ENCODE data around the gene MAMSTR. TPM values are rescaled to one million over a fixed set of nuclear protein-coding genes. Genes with fewer than 3 reads are reported as not detected.

MAMSTR gene
- total and polyA plus RNA-seq, 9 of the 15 experiments (the other 6 are each of a cell fraction or from before 2014, with no cell fraction given): 0.08 to 1.00 (median 0.40) TPM; not detected in 1

DNA sequence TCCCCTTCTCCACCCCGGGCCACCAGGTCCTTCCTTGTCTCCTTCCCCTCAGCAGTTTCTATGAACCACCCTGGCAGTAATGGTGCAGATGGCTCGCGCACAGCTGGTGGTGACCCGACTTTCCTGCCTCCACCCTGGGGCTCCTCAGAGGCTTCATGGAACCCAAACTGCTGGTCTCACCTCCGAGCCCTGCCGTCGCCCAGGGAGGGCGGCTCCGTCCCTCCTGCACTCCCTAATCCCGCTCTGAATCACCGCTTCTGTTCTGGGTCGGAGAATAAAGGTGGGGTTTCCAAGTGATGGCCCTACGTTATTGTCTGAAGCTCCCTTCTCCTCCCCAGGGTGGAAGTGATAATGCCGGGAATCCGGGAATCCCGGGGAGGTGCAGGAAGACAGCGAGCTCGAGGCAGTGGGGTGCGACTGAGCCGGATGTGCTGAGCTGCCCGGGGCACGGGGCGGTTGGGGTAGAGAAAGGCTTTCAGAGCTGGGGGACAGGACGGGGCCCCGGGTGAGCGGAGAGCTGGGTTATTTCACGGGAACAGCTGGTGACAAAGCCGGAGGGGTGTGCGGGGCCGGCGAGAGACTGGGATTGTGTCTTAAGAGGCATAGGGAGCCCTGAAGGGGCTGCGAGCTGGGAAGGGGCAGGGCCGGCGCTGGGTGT lies 23.0 kb downstream of the MAMSTR start (continued):
- TF ChIP-seq, protein P1, sequence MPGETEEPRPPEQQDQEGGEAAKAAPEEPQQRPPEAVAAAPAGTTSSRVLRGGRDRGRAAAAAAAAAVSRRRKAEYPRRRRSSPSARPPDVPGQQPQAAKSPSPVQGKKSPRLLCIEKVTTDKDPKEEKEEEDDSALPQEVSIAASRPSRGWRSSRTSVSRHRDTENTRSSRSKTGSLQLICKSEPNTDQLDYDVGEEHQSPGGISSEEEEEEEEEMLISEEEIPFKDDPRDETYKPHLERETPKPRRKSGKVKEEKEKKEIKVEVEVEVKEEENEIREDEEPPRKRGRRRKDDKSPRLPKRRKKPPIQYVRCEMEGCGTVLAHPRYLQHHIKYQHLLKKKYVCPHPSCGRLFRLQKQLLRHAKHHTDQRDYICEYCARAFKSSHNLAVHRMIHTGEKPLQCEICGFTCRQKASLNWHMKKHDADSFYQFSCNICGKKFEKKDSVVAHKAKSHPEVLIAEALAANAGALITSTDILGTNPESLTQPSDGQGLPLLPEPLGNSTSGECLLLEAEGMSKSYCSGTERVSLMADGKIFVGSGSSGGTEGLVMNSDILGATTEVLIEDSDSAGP (CRISPR knock-in tag; IDR thresholded peaks at IDR 0.05): no peak
- TF ChIP-seq PURB (CRISPR knock-in tag; IDR thresholded peaks at IDR 0.05; ENCODE audit: low read depth): no peak
- no peak for TF ChIP-seq PCBP2 (IDR thresholded peaks at IDR 0.05; ENCODE audit: low read depth, low read length, poor library complexity, severe bottlenecking)
- no peak for TF ChIP-seq XRCC4 (IDR thresholded peaks at IDR 0.05; ENCODE audit: extremely low read depth, insufficient read depth, insufficient read length)
- no peak for TF ChIP-seq MCM3 (IDR thresholded peaks at IDR 0.05)
- no peak for TF ChIP-seq PHTF2 (CRISPR knock-in tag; IDR thresholded peaks at IDR 0.05)
- no peak for TF ChIP-seq ZNF174 (CRISPR knock-in tag; IDR thresholded peaks at IDR 0.05)
- TF ChIP-seq POLR2B (IDR thresholded peaks at IDR 0.05; ENCODE audit: low read depth, partially characterized antibody): no peak
- TF ChIP-seq CREM (IDR thresholded peaks at IDR 0.05; ENCODE audit: low read depth): no peak
- TF ChIP-seq TAF7 (tag; IDR thresholded peaks at IDR 0.05): no peak
- TF ChIP-seq ZBTB43 (CRISPR knock-in tag; IDR thresholded peaks at IDR 0.05): no peak
- TF ChIP-seq PTBP1 (IDR thresholded peaks at IDR 0.05; ENCODE audit: low read depth, low read length): no peak
- TF ChIP-seq, protein P2, sequence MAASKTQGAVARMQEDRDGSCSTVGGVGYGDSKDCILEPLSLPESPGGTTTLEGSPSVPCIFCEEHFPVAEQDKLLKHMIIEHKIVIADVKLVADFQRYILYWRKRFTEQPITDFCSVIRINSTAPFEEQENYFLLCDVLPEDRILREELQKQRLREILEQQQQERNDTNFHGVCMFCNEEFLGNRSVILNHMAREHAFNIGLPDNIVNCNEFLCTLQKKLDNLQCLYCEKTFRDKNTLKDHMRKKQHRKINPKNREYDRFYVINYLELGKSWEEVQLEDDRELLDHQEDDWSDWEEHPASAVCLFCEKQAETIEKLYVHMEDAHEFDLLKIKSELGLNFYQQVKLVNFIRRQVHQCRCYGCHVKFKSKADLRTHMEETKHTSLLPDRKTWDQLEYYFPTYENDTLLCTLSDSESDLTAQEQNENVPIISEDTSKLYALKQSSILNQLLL (CRISPR knock-in tag; IDR thresholded peaks at IDR 0.05; ENCODE audit: borderline replicate concordance): no peak
- no peak for TF ChIP-seq CBFA2T3 (IDR thresholded peaks at IDR 0.05)
- no peak for TF ChIP-seq PHF8 (IDR thresholded peaks at IDR 0.05; ENCODE audit: borderline replicate concordance, low read length)

Measured in K562 (cell line).